Right lobe of liver (tissue), 6 donors: ENCODE data around the gene CD300C. TPM values are rescaled to one million over a fixed set of nuclear protein-coding genes. Genes with fewer than 3 reads are reported as not detected.

ENCODE experiments used
- ATAC-seq, 4 donors: fragments of 200-7000 bp; cut with Tn5 transposase; one replicate each; pipeline ENCODE4 v1.9.1; 2020; ENCODE audit warnings: mild to moderate bottlenecking in 4 of 4, moderate library complexity in 4 of 4
- DNase-seq, 3 donors: peaks; one replicate each; pipeline ENCODE4 v3.0.0-alpha.2; 2020
- H3K27ac ChIP-seq, 3 donors: fragments of 200-600 bp; one replicate each; pipeline ENCODE4 v1.8.0; 2022
- H3K27me3 ChIP-seq, 2 donors: fragments of 200-600 bp; one replicate each; pipeline ENCODE4 v1.8.0; 2022
- H3K36me3 ChIP-seq, 4 donors: fragments of 200-600 bp; sonication (generic) in 1 of 4; one replicate each; pipeline versions ENCODE4 v1.5.1 to v1.8.0; 2017 to 2022; ENCODE audit warnings: control low read depth in 1 of 4
- H3K4me1 ChIP-seq, 4 donors: fragments of 200-600 bp; sonication (generic) in 1 of 4; one replicate each; pipeline versions ENCODE4 v1.5.1 to v1.8.0; 2017 to 2022; ENCODE audit warnings: control low read depth in 1 of 4
- H3K4me3 ChIP-seq, 3 donors: fragments of 200-600 bp; one replicate each; pipeline ENCODE4 v1.8.0; 2022
- H3K9me3 ChIP-seq, 4 donors: fragments of 200-600 bp; sonication (generic) in 1 of 4; one replicate each; pipeline versions ENCODE4 v1.5.1 to v1.8.0; 2017 to 2022; ENCODE audit warnings: control low read depth in 1 of 4
- CTCF ChIP-seq, 4 donors: fragments of 200-600 bp in 3 of 4; fragments of 450-650 bp in 1 of 4; IDR thresholded peaks; one replicate each; pipeline versions ENCODE4 v1.5.1 to v1.8.0; 2016 to 2022; ENCODE audit warnings: antibody characterized with exemption in 4 of 4, mild to moderate bottlenecking in 2 of 4
- POLR2A ChIP-seq: fragments of 450-650 bp; IDR thresholded peaks from one replicate; pipeline ENCODE4 v1.6.1; 2017; ENCODE audit warnings: antibody characterized with exemption, mild to moderate bottlenecking
- WGBS: methylation state at CpG from one replicate; pipeline ENCODE4 v1.1.6; 2018; ENCODE audit warnings: low coverage, low lambda C conversion rate; ENCODE audit not compliant: insufficient coverage; ENCODE audit errors: missing lambda C conversion rate; 5-methylcytosine and 5-hydroxymethylcytosine counted together
- intact Hi-C, 2 donors: fragments of 100-400 bp; cut with DNase I; formaldehyde crosslinking; loops; one replicate each; pipeline versions ENCODE4 v1.11.2 to v1.14.1; 2022
- total RNA-seq, 6 experiments: library from RNA; depleted of rRNA in 2 of 6; stranded (reverse); fragments of >200 nt in 2 of 6; fragmentation: NEBNext Ultra II Directional in 3 of 6; extraction: Animal tissue kit (Norgen Biotek cat#: 25700) in 3 of 6; gene quantifications; one replicate each; pipeline versions ENCODE4 v1.1.0 to v1.2.4, GENCODE V29; 2016 to 2023
- donor health status: DM: no; HTN: yes; CAD: no.
- donor health status: DM: no; HTN: no; CAD: no.
- donor health status: DM: no; HTN: no; CAD: no.
- donor health status: DM: no; HTN: yes; CAD: no.
- donor health status: DM: no; HTN: yes; CAD: no.

The CD300C gene
- total RNA-seq, 6 experiments from 2014 or later, result 0.22 to 2.7 (median 0.41) TPM

GRCh38 chr17:74569020-74570003 lies 23.4 kb upstream of the CD300C start:
- peak in 1 of 3 donors; percentile 40 for DNase-seq
- H3K9me3 ChIP-seq, result no peaks in the 10 kb centered on the region
- H3K27ac ChIP-seq, result no peak overlapping the region
- intact Hi-C loops, result no loop called here
- H3K4me3 ChIP-seq, result no peak overlapping the region
- no peak for TF ChIP-seq CTCF (IDR thresholded peaks at IDR 0.05)
- TF ChIP-seq POLR2A, result no peak
- no peaks in the 10 kb centered on the region for H3K4me1 ChIP-seq
- H3K36me3 ChIP-seq, result no peaks in the 10 kb centered on the region
- no peaks in the 10 kb centered on the region for H3K27me3 ChIP-seq
- 64% methylated on average over 7 of the region's 32 CpGs for WGBS
- peak; percentile 23 to 69 (median 38) for ATAC-seq

GRCh38 chr17:74568106-74568873 lies 22.4 kb upstream of the CD300C start:
- WGBS, result 62% methylated on average over 2 of the region's 4 CpGs
- H3K4me1 ChIP-seq, result no peaks in the 10 kb centered on the region
- H3K27me3 ChIP-seq, result no peaks in the 10 kb centered on the region
- TF ChIP-seq CTCF (IDR thresholded peaks at IDR 0.05), result no peak
- TF ChIP-seq POLR2A, result no peak
- no peaks in the 10 kb centered on the region for H3K9me3 ChIP-seq
- ATAC-seq (no peak), DNase-seq (no peak)
- no peak overlapping the region for H3K4me3 ChIP-seq
- no peaks in the 10 kb centered on the region for H3K36me3 ChIP-seq
- intact Hi-C loops, result no loop called here
- no peak overlapping the region for H3K27ac ChIP-seq

- TF ChIP-seq POLR2A (no peak), CTCF (IDR thresholded peaks at IDR 0.05) (no peak)
- Histone ChIP-seq H3K4me3 (no peak within 1 kb of the TSS), H3K36me3 (no peaks in the 10 kb centered on the region), H3K9me3 (no peaks in the 10 kb centered on the region), H3K27ac (no peak within 1 kb of the TSS), H3K27me3 (no peaks in the 10 kb centered on the region), H3K4me1 (no peaks in the 10 kb centered on the region)
- intact Hi-C loops, result no loop called here
- DNase-seq (no peak), ATAC-seq (peak; percentile 29 to 60 (median 42))
- 38% methylated on average over 1 of the region's 2 CpGs for WGBS
Observed at GRCh38 chr17:74567397-74567796, 21.5 kb upstream of the CD300C start, which contains the start of gene CD300H. Gene CD300H (minus strand): TSS chr17:74567509.

GRCh38 chr17:74566132-74566753 lies 20.3 kb upstream of the CD300C start:
- WGBS, result 44% methylated on average over 6 of the region's 9 CpGs
- TF ChIP-seq CTCF (IDR thresholded peaks at IDR 0.05) (peak in 3 of 4 donors; percentile 33 to 44 (median 40)), POLR2A (no peak)
- ATAC-seq (peak; percentile 20 to 57 (median 42)), DNase-seq (no peak)
- Histone ChIP-seq H3K36me3 (no peaks in the 10 kb centered on the region), H3K27me3 (no peaks in the 10 kb centered on the region), H3K27ac (no peak overlapping the region), H3K4me1 (no peaks in the 10 kb centered on the region), H3K4me3 (no peak overlapping the region), H3K9me3 (no peaks in the 10 kb centered on the region)
- intact Hi-C loops, result no loop called here
